ENCODE results near the gene MYO3B.
"Not testable (repeated sequence)": the region's sequence is repeated elsewhere in the genome, so short reads cannot be mapped to it uniquely, and the experiment has no call there.

Gene MYO3B

GRCh38 chr2:170428868-170429267 is 250.9 kb downstream of the MYO3B start:
- no peak for DNase-seq (ENCODE audit: low read depth)

GRCh38 chr2:170432823-170433222 is 254.9 kb downstream of the MYO3B start:
- no peak for DNase-seq (ENCODE audit: low read depth)

- DNase-seq (ENCODE audit: low read depth): no peak
Measured at GRCh38 chr2:170433448-170433847, 255.5 kb downstream of the MYO3B start.

- DNase-seq (ENCODE audit: low read depth): not testable (repeated sequence)
Measured at GRCh38 chr2:170434396-170434795, 256.4 kb downstream of the MYO3B start.

- DNase-seq (ENCODE audit: low read depth): no peak
Measured at GRCh38 chr2:170434900-170435621, 257.1 kb downstream of the MYO3B start.

GRCh38 chr2:170436077-170436943 is 258.4 kb downstream of the MYO3B start:
- DNase-seq (ENCODE audit: low read depth): no peak

- no peak for DNase-seq (ENCODE audit: low read depth)
Measured at GRCh38 chr2:170446078-170446477, 268.1 kb downstream of the MYO3B start.

GRCh38 chr2:170449034-170449433 is 271.1 kb downstream of the MYO3B start:
- no peak for DNase-seq (ENCODE audit: low read depth)

GRCh38 chr2:170454471-170455372 is 276.8 kb downstream of the MYO3B start:
- DNase-seq (ENCODE audit: low read depth): no peak

- no peak for DNase-seq (ENCODE audit: low read depth)
Measured at GRCh38 chr2:170455617-170456426, 277.9 kb downstream of the MYO3B start.

- DNase-seq (ENCODE audit: low read depth): no peak
Measured at GRCh38 chr2:170456914-170457313, 279.0 kb downstream of the MYO3B start.

- DNase-seq (ENCODE audit: low read depth): no peak
Measured at GRCh38 chr2:170457742-170458141, 279.8 kb downstream of the MYO3B start.

GRCh38 chr2:170461889-170462288 is 283.9 kb downstream of the MYO3B start:
- no peak for DNase-seq (ENCODE audit: low read depth)

- no peak for DNase-seq (ENCODE audit: low read depth)
Measured at GRCh38 chr2:170462433-170463205, 284.7 kb downstream of the MYO3B start.

- DNase-seq (ENCODE audit: low read depth): no peak
Measured at GRCh38 chr2:170463206-170463537, 285.2 kb downstream of the MYO3B start.

GRCh38 chr2:170464268-170464667 is 286.3 kb downstream of the MYO3B start:
- no peak for DNase-seq (ENCODE audit: low read depth)

- DNase-seq (ENCODE audit: low read depth): no peak
Measured at GRCh38 chr2:170465241-170465640, 287.3 kb downstream of the MYO3B start.

GRCh38 chr2:170466632-170467031 is 288.7 kb downstream of the MYO3B start:
- no peak for DNase-seq (ENCODE audit: low read depth)

GRCh38 chr2:170467568-170468422 is 289.8 kb downstream of the MYO3B start:
- no peak for DNase-seq (ENCODE audit: low read depth)

GRCh38 chr2:170468557-170468956 is 290.6 kb downstream of the MYO3B start:
- no peak for DNase-seq (ENCODE audit: low read depth)

All from amniotic epithelial cell (primary cell).